HG02943 (cell line): ENCODE results near the gene EEFSEC.

Experiments
- ATAC-seq: cut with Tn5 transposase; IDR thresholded peaks from one replicate; pipeline ENCODE4 v1.9.1; 2021; ENCODE audit warnings: mild to moderate bottlenecking, low read depth, moderate library complexity; ENCODE audit not compliant: unreplicated experiment

The EEFSEC gene

DNA sequence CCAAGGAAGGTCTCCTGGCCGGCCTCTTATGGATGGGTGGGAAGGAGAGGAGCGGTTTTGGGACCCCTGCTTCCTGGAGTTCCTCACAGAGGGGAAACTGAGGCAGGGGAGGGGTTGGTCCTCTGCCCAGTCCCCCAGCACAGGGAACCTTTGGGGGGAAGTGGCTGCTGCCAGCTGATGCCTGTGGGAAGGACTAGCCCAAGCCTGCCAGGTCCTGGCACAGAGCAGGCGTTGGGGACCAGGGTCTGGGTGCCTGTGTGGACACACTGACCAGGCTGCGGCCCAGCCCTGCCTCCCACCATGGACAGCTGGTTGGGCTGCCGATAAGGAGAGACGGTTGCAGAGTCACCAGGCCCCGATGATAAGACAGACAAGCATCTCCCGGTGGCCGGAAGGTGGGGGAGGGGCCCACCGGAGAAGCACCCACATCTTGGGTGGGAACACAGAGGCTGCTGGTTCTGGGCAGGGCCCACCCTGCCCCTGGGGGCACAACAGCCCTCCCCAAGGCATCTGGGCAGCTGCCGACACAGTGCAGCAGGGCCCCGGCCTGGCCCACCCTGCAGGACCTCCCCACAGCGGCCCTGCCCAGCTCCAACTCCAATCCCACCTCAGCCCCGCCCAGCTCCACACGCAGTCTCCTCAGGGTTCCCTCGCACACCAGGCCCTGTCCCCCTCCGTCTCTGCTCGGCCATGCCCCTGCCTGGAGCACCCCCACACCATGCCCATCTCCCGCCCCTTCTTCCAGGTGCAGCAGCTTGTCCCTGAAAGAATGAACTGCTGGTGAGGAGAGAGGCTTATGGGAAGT, 262.7 kb downstream of the EEFSEC start:
- ATAC-seq = no peak

DNA sequence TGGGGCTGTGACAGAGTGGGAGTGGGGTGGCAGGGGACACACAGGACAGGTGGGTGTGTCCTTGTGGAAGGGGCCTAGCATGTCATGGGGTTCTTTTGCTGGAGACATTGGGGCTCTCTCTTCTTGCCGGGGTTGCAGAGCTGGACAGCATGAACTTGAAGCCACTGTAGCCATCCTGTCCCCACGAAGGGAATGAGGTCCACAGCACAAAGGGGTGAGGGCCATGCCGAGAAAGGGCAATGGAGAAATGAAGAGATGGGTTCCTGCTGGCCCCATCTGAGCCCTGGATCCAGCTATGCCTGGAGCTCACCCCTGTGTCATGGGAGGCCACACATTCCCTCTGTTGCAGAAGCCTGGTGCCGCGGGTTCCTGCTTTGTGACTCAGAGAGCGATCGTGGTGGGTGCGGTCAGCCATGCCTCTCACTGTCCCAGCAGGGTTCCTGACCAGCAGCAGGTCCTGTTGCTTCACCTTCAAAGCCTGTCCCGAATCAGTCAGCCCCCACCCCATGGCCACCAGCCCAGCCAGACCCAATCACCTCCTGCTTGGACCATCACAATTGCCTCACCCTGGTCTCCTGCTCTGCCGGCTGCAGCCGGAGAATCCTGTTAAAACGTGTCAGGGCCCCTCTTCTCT, 263.4 kb downstream of the EEFSEC start:
- ATAC-seq = no peak

DNA sequence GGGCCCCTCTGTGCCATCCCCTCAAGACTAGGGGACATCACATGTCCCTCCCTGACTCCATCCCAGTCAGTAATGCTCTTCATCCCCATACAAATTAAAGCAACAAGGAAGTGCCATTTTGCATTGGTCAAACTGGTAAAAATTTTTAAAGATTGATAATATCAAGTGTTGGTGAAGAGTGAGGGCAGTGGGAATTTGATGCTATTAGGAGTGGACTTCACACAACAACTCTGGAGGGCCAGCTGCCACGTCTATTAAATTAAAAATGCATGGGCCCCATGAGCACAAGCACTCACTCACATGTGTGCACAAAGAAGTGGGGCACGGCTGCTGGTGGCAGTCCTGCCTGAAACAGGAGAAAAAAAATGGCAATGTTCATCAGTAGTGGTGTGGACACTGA, 265.6 kb downstream of the EEFSEC start:
- ATAC-seq = no peak

DNA sequence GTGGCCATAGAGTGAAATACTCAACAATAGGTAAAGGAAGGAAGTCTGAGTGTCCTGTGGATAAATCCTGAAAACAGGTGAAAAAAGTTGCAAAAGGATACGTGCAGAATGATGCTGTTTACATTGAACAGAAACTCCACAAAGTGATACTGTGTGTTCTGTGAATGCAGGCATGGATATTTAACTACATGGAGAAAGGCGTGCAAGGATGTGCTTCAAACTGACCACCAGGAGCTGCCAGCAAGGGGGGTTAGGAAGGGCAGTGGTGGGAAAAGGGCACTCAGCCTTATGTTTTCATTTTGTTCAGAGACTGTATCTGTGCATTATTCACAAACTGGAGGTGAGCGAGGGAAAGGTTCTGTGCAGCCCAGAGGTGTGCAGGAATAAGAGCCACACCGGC, 266.0 kb downstream of the EEFSEC start:
- ATAC-seq = no peak

DNA sequence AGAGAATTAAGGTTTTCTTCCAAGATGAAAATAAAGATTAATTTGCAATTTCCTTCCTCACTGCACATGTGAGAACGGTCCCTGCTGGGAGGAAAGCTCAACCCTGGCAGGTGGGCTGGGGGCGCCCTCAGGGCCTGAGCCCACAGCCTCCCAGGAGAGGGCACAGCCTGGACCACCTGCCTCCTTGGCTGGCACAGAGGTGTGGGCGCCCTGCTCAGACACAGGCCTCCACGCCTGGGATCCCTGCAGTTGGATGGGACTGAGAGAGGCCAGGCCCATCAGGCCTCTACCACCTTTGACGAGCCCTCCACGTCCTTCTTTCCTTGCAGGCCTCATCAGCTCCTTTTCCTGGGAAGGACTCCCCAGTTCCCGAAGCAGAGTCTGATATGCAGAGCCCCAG, 267.0 kb downstream of the EEFSEC start:
- ATAC-seq = no peak

DNA sequence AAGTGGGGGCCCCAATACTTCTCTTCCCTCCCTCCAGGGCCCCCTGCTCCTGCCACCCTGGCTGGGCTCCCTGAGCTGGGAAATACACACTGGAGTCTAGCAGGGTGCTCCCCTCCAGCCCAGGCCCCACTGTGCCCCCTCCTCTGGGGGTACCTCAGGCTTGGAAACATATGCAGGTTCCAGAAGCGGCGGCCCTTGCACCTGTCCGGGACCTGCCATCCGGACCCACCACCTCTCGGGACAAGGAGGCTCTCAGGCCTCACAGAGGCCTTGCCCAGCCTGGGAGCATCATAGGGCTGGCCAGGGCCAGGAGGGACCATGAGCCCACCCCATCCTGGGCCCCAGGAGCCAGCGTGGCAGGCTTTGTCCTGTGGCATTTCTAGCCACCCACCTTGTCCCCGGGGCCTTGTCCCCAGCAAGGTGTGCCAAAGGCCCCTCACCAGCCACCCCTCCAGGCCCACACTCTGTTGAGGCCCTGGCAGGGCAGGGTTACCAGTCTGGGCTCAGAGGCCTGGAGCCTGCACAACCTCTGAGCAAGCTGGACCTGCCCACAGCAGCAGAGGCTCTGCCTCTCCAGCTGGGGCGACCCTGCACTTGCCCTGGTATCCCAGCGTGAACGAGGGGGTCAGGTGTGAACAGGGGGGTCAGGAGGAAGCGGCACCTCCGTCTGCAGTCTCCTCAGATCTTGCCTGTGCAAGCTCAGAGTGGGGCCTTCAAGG, 267.6 kb downstream of the EEFSEC start:
- no peak for ATAC-seq

DNA sequence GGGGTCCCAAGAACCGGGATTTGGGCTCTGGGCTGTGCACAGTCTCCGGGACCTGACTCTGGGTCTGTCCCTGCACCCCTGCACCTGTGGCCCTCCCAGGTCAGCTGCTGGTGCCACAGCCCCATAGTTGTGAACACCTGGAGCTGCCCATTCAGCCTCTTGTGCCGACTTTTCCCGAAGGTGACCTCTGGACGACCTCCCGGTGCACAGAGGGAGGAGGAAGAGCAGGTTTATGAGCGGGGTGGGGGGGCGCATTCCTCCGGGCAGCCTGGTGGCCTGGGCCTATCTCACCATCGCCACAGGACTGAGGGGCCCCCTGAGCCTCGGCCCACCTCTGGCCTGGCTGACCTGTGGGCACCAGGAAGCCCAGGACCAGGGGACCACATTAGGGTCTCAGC, 268.2 kb downstream of the EEFSEC start:
- no peak for ATAC-seq

DNA sequence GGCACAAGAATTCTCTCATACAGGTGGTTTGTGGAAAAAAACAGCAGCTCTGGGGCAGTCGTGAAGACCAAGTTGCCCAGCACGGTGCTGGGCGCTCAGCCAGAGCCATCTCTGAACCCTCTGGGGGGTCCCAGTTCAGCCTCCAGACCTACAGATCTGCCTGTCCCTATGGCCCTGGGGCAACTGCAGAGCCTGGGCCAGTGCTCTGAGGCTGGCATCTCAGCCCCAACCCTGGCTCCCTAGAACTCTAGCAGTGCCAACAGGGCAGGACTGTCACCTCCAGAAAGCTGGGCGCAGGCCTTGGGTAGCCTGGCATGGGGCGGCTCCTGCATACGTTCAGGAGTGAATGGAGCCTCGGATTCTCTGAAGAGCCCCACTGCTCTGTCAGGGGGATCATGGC, 268.7 kb downstream of the EEFSEC start:
- no peak for ATAC-seq

DNA sequence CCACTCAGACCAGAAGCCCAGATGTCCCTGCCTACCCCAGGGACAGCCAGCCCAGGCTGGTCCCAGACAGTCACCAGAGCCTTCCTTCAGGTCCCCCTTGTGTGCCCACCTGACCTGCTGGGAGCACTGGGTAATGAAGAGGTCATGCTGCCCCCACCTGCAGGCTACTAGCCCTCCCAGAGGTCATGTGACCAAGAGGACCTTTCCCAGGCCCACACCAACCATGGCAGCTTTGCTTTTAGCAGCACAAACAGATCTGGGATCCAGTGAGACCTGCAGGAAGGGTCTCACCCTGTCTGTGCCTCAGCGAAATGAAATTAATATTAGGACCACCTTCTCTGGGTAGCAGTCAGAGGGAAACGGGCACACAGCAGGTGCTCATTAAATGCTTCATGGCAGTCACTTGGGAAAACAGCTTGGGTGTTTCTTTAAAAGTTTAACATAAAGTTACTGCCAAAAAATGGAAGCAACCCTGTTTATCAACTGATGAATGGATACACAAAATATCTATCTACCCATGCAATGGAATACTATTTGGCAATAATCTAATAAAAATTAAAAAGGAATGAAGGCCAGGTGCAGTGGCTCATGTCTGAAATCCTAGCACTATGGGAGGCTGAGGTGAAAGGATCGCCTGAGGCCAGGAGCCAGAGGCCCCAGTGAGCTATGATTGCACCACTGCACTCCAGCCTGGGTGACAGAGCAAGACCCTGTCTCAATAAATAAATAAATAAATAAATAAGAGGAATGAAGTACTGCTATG, 269.7 kb downstream of the EEFSEC start:
- no peak for ATAC-seq

DNA sequence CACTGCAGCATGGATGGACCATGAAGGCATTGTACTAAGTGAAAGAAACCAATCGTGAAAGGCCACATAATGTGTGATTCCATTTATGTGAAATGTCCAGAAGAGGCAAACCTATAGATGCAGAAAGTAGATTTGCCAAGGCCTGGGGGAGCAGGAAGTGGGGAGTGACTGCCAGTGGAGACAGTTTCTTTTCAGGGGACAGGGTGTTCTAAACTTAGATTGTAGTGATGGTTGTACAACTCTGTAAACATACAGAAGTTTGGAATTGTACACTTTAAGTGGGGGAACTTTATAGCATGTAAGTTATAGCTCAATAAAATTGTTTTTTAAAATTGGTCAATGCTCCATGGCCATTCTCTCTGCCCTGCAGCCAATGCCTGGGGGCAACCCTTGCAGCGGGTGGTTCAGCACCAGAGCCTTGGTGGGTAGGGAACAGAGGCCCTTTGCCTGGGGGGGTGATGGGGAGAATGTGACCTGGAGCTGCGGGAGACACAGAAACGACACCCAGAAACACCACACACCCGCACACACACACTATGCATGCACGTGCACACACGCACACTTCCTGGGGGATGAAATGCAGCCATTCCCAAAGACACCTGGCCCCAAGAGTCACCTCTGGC, 270.4 kb downstream of the EEFSEC start:
- no peak for ATAC-seq

DNA sequence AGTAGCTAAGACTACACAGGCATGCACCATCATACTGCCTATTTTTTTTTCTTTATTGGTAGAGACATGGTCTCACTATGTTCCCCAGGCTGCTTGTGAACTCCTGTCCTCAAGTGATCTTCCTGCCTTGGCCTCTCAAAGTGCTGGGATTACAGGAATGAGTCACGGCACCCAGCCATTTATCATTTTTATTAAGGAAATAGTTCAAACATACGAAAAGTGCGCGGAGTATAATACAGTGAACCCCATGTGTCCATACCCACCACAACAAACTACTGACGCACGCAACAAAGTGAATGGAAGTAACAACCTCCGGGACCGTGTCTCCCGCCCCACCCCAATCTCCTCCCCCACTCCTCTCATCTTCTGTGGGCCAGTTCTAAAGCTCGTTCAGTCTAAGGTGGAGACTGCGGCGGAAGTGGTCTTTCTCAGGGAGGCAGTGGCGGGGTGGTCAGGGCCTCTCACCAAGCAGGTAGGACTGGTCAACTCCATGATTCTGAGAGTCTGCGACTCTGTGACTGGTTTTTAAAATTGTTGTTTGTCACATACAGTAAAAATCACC, 271.3 kb downstream of the EEFSEC start:
- ATAC-seq = no peak

DNA sequence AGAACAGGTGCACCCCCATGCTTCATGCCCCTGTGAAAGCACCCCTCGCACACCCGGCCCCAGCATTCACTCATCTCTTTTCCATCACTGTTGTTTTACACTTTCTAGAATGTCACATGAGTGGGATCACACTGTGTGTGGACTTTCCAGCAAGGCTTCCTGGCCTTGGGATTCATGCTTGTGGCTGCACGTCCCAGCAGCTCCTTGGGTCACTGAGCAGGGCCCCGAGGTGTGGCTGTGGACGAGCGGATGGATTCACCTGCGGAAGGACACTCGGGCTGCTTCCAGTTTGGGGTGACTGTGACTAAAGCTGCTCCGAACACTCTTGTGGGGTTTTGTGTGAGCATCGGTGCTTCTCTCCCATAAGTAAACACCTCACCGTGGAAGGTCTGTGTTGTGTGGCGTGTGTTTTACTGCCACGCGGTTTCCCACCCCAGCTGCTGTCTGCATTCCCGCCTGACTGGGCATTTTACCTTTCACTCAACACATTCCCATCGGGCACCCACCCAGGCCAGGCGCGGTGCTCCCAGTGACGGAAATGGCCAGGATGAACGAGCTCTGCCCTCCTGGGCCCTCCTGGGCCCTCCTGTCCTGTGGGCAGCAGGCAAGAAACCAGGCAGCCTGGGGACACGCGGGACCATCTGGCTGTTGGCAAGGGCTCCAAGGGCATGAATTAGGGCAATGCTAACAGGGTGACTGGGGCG, 272.0 kb downstream of the EEFSEC start:
- no peak for ATAC-seq

DNA sequence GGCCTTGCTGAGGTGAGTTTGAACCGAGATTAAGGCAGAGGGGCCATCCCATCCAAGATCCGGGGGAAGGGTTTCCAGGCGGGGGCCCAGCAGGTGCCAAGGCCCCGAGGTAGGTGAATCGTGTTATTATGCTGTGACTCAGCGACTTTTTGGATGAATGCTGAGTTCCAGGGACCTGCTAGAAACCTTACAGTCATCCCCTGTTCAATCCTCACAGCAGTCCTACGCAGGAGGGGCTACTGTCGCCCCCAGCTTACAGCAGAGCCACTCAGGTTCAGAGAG, 272.5 kb downstream of the EEFSEC start:
- ATAC-seq = no peak

DNA sequence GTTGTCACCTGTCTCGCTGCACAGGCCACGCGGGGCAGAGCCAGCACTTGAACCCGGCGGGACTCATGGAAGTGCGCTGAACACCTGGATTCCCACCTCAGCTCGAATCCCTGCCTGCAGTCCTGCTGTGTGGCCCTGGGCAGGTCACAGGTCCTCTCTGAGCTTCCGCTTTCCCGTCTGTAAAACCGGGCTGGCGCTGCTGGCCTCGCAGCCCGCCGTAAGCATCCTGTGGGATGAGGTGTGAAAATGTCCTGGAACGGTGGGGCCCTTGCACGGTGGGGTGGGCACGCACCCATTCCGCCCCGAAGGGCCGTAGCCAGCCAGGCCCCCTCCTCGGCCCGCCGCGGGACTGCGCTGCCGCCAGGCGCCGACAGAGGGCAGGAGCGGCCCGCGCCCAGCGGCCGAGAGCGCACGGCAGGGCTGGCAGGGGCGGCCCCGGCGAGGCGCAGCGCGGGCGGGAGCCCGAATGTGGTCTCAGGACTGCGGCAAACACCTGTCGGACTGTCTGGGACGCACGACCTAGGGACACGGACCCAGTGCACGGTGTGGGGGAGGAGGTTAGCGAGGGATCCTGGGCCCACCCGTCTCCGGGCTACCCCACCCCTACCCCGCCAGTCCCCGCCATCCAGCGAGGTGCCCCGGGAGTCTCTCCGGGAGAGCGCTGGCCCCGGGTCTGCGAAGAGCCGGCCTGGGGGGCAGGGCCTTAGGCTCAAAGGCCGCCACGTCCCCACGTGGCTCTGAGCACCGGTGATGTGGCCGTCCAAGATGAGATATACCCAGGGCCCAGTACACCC, 273.0 kb downstream of the EEFSEC start:
- peak; percentile 57 for ATAC-seq

DNA sequence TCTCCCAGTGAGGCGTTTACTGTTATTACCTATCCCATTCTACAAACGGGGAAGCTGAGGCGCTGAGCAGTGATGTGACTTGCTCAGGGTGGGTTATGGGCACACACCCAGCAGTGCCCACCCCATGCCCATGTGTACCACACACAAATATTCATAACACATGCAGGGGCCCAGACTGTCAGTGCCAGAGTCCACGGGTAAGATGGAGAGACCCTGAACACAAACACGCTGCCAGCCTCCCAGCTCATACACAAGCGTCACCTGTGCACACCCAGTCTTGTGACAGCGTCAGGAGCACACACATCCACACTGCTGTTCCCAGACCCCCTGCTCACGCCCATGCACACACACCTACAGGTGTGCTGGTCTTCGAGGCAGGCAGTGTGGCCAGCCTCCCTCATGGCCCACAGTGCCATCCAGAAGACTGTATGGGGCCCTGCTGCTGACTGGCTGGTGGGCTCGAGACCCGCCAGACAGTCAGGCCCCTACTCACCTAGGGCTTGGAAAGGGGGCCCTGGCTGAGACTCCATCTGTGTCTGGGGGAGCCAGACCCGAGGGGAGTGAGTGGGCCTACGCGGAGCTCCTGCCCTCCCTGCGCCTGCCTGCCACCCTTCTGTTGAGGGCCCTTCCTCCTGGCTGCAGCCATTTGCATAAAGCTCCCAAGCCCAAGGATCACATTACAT, 274.0 kb downstream of the EEFSEC start:
- ATAC-seq = no peak

DNA sequence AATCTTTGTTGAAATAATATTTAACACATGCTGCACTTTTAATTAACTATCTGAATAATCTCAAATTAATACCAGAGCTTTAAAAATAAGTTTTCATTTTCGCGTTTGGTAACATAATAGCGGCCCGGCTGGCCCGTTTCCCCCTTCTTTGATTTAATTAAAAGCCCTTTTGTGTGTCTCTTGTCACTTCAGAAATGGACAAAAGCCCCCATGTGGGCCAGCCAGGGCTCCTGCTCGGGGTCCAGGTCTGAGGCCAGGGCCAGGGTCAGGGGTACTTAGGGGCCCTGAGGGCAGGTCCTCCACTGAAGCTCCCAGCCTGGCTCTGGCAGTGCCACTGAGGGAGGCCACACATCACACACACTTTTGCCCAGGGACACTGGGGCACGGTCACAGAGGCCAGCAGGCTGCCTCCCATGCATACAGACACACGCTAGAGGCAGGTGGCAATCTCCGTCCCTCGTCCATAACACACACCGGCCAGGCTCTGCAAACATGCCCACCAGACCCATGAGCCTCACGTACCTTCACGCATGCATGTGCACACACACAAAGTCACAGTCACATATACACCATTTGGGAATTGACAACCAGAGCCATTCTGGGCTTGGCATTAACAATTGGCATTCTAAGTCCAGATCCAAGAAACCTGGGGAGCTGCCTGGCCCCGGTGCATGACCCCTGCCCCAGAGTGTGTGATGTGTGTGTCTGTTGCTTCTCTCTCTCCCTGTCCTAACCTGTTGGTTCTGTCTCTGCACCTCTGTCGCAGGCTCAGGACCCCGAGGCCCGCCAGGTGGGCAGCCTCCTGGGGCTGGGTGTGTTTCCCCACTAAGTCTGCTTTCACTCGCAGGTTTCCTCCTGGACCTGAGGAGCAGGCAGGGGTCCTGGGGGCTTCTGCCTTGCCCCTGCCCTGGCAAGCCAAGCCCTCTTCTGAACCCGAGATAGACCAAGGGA, 274.9 kb downstream of the EEFSEC start:
- ATAC-seq = no peak

DNA sequence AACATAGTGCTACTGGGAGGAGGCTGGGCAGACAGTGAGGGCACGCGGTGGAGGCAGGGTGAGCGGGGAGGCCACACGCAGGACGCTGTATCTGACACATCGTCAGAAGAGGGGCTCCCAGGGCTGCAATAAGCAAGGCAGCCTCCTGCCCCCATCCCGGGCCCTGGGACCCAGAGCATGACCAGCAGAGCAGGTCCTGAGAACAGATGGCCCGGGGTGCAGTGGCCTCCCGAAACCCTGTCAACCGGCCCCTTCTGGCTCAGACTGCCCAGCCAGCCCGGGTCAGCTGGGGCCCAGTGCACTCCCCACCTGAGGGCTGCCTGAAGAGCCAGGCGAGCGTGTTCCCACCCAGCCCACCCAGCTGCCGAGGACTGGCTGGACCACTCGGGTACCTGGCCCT, 276.0 kb downstream of the EEFSEC start:
- ATAC-seq = no peak
